ENCODE data around the gene CCDC50.

Gene CCDC50

DNA sequence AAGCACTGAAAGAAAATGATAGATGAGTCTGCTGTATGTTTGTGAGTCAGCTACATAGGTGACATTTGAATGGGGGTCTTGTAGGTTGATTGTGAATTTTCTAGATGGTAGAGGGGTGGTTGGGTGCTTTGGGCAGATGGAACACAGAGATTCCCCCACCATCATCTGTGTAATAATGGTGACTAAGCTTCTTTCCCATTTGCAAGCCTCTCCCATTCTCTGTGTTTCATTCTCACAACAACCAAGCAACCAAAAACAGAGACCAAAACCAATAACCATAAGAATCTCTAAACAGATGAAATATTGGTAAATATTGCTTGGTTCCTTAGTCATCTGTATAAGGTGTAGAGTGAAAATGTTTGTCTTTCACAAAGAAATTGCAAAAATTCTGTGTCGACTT is 18.9 kb downstream of the CCDC50 start:
- peak in 1 of 2 experiments; percentile 35 for DNase-seq
- TF ChIP-seq GATA1 (IDR thresholded peaks at IDR 0.05; ENCODE audit: low read depth, low read length) (no peak), POLR2A (IDR thresholded peaks at IDR 0.05; ENCODE audit: low read length) (no peak)

GRCh38 chr3:191350396-191351090 is 21.3 kb downstream of the CCDC50 start:
- TF ChIP-seq POLR2A (IDR thresholded peaks at IDR 0.05; ENCODE audit: low read length) (no peak), GATA1 (IDR thresholded peaks at IDR 0.05; ENCODE audit: low read depth, low read length) (no peak)
- DNase-seq, result no peak

DNA sequence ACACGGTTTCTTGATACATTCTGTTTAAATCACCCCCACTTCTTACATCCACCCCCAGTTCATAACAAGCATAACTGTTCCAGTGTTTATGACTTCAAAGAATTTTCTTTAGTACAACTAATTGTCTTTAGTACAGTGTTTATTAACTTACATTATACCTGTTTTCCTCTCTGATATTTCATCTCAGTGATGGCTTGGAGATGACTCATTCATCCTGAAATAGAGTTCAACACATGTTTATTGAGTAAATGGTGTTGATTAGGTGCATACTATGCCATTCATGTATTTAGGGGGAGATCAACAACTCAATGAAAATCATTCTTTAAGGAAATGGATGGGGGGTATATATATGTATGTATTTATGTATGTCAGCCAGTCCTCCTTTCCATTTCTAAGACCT is 22.8 kb downstream of the CCDC50 start:
- TF ChIP-seq POLR2A (IDR thresholded peaks at IDR 0.05; ENCODE audit: low read length) (no peak), GATA1 (IDR thresholded peaks at IDR 0.05; ENCODE audit: low read depth, low read length) (no peak)
- DNase-seq, result no peak

- no peak for TF ChIP-seq POLR2A (IDR thresholded peaks at IDR 0.05; ENCODE audit: low read length)
- TF ChIP-seq GATA1 (IDR thresholded peaks at IDR 0.05; ENCODE audit: low read depth, low read length), result no peak
- DNase-seq, result no peak
These were observed 24.0 kb downstream of the CCDC50 start for GRCh38 chr3:191353022-191353777.

GRCh38 chr3:191355406-191355805 is 26.2 kb downstream of the CCDC50 start:
- DNase-seq, result no peak
- no peak for TF ChIP-seq POLR2A (IDR thresholded peaks at IDR 0.05; ENCODE audit: low read length)

GRCh38 chr3:191356631-191357439 is 27.6 kb downstream of the CCDC50 start:
- DNase-seq, result no peak
- TF ChIP-seq POLR2A (IDR thresholded peaks at IDR 0.05; ENCODE audit: low read length), result no peak
- no peak for TF ChIP-seq GATA1 (IDR thresholded peaks at IDR 0.05; ENCODE audit: low read depth, low read length)

DNA sequence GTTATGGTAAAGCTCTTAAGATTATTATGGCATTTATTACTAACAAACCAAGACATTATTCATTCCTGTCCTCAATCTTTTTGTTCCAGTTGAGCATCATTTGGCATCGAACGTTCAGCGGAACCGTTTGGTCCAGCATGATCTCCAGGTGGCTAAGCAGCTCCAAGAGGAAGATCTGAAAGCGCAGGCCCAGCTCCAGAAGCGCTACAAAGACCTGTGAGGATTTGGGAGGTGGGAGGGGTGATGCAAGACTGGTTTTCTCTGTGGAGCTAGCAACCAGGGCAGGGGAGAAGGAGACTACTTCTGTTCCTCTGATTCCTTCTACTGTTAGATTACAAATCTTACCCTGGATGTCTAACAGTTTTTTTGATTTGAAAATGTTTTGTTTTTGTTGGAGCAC is 28.7 kb downstream of the CCDC50 start:
- DNase-seq, result no peak
- no peak for TF ChIP-seq GATA1 (IDR thresholded peaks at IDR 0.05; ENCODE audit: low read depth, low read length)
- no peak for TF ChIP-seq POLR2A (IDR thresholded peaks at IDR 0.05; ENCODE audit: low read length)

DNA sequence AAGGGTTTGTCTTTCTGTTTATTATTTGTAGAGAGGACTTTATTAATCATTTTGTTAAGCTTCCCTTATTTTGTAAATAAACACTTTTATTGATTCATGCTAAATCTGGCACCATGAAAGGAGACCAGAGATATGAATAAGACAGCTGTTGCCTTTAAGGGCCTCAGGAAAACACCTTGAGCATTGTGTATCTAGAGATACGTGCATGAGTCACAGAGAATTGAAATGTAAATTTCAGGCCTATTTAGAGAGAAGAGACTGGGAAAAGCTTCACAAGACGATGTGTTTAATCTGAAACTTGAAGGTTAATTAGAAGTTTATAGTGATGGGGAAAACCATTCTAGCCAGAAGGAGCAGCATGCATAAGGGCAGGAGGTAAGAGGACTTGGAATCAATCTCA is 29.7 kb downstream of the CCDC50 start:
- DNase-seq, result no peak
- TF ChIP-seq POLR2A (IDR thresholded peaks at IDR 0.05; ENCODE audit: low read length), result no peak
- TF ChIP-seq GATA1 (IDR thresholded peaks at IDR 0.05; ENCODE audit: low read depth, low read length), result no peak

DNA sequence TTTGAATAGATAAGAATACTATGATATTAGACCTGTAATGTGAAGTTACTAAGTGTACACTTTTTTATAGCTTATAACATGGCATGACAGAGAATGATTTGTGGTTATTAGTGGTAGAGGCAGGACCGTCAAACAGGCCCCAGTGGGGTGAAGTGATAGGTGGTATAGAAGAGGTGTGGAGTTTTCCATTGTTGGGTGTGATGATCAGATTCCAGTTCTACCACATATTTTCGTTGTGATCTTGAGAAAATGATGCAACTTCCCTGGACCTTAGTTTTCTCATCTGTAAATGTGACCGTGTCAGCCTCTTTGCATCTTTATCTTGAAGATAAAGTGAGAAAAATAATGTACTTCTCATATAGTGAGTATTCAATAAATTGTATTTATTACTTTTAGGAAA is 31.4 kb downstream of the CCDC50 start:
- no peak for DNase-seq
- TF ChIP-seq POLR2A (IDR thresholded peaks at IDR 0.05; ENCODE audit: low read length), result no peak
- no peak for TF ChIP-seq GATA1 (IDR thresholded peaks at IDR 0.05; ENCODE audit: low read depth, low read length)

DNA sequence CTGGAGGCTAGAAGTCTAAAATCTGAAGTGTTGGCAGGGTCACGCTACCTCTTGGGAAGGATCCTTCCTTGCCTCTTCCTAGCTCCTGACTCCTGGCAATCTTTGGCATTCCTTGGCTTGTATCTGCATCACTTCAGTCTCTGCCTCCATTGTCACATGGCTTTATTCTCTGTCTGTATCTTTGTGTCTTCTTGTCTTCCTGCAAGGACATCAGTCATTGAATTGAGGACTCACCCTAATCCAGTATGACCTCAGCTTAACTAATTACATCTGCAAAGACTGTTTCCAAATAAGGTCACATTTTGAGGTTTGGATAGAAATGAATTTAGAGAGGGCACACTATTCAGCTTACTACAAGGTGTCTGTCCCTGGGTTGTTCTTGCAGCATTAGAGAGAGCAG is 32.3 kb downstream of the CCDC50 start:
- no peak for TF ChIP-seq POLR2A (IDR thresholded peaks at IDR 0.05; ENCODE audit: low read length)
- TF ChIP-seq GATA1 (IDR thresholded peaks at IDR 0.05; ENCODE audit: low read depth, low read length), result no peak
- DNase-seq, result no peak

DNA sequence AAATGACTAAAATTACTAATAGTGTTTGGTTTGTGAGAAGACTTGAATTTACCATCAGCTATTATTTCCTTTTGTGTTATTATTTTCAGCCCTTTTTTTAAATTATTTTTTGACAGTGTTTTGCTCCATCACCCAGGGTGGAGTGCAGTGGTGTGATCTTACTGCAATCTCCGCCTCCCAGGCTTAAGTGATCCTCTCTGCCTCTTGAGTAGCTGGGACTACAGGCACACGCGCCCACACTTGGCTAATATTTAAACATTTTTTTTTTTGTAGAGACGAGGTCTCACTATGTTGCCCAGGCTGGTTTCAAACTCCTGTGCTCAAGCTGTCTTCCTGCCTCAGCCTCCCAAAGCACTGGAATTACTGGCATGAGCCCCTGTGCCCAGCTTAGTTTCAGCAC is 32.8 kb downstream of the CCDC50 start:
- DNase-seq, result no peak
- no peak for TF ChIP-seq GATA1 (IDR thresholded peaks at IDR 0.05; ENCODE audit: low read depth, low read length)
- no peak for TF ChIP-seq POLR2A (IDR thresholded peaks at IDR 0.05; ENCODE audit: low read length)

DNA sequence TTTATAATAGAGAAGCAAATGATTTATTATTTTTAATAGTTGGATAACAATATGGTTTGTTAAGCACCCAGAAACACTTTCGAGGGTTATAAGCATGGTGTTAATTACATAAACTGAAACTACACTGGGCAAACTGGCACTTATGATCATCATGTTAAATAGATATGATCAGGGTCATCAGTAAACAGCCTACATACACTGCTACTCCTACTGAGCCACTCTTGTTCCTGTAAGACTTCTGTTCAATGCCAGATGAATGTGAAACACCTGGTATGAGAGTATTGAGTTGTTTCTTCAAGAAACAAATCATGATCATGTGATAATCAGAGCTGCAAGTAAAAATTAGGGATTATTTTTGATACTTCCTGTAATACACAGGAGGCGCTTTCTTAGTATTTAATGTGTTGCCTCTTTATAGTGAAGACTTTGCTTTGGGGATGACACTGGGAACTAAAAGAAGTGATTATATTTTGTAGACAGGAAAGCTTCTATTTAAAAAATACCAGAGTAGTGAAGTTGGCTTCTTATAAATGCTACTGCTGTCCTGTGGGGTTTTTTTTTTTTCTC is 33.4 kb downstream of the CCDC50 start:
- no peak for DNase-seq
- TF ChIP-seq POLR2A (IDR thresholded peaks at IDR 0.05; ENCODE audit: low read length) (no peak), GATA1 (IDR thresholded peaks at IDR 0.05; ENCODE audit: low read depth, low read length) (no peak)

DNA sequence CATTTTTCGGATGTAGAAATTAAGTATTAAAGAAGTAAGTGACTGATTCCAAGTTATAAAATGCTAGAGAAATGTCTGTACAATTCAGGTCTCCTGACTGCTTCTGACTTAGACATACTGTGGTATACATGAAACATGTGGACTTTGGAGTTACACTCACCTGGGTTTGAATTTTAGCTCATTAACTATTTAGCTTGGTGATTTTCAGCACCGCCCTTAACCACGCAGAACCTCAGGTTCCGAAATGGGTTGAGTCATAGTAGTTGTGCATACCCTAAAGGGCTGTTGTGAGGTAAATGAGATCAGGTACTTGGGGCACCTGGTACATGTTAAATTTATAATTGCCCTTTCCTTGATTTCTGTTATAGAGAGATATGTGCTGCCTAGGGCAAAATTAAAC is 34.0 kb downstream of the CCDC50 start:
- TF ChIP-seq POLR2A (IDR thresholded peaks at IDR 0.05; ENCODE audit: low read length), result no peak
- no peak for TF ChIP-seq GATA1 (IDR thresholded peaks at IDR 0.05; ENCODE audit: low read depth, low read length)
- DNase-seq, result no peak

GRCh38 chr3:191366675-191367074 is 37.5 kb downstream of the CCDC50 start:
- peak in 1 of 2 experiments; percentile 28 for DNase-seq
- no peak for TF ChIP-seq POLR2A (IDR thresholded peaks at IDR 0.05; ENCODE audit: low read length)
- TF ChIP-seq GATA1 (IDR thresholded peaks at IDR 0.05; ENCODE audit: low read depth, low read length), result no peak
